ENCODE results near the gene RIT2. TPM values are rescaled to one million over a fixed set of nuclear protein-coding genes. Genes with fewer than 3 reads are reported as not detected.

RIT2 gene
- total RNA-seq, 1 donor from 2014 or later: not detected

DNA sequence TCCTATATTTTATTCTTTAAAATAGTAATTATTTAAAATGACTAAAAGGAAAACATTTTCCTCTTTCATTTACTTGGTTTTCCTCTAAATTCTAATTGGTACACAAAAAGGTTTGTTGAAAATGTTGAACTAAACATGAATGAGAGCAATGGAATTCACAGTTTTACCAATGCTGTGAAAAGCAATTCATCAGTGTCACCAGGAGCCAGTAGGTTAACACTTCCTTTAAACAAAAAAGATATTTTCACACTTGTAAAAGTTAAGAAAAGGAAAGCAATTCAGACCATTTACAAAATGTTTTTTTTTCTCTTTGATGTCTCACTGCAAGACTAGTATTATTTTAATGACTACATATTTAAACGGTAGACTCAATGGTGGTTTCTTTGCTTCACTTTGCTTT, 341.6 kb downstream of the RIT2 start:
- intact Hi-C loops (cut with micrococcal nuclease): no loop called here
- no peak overlapping the region for H3K4me3 Mint-ChIP-seq
- POLR2A ChIA-PET: no interaction called here
- H3K9me3 Mint-ChIP-seq: peaks cover 3% of the 10 kb centered on the region
- no peak overlapping the region for H3K27ac Mint-ChIP-seq
- no peaks in the 10 kb centered on the region for H3K36me3 Mint-ChIP-seq (ENCODE audit: low read depth)
- H3K4me1 Mint-ChIP-seq: no peaks in the 10 kb centered on the region
- no peaks in the 10 kb centered on the region for H3K27me3 Mint-ChIP-seq
- ATAC-seq (ENCODE audit: low read depth) (no peak), DNase-seq (no peak)
- CTCF ChIA-PET: no interaction called here
- TF ChIP-seq, protein P1, sequence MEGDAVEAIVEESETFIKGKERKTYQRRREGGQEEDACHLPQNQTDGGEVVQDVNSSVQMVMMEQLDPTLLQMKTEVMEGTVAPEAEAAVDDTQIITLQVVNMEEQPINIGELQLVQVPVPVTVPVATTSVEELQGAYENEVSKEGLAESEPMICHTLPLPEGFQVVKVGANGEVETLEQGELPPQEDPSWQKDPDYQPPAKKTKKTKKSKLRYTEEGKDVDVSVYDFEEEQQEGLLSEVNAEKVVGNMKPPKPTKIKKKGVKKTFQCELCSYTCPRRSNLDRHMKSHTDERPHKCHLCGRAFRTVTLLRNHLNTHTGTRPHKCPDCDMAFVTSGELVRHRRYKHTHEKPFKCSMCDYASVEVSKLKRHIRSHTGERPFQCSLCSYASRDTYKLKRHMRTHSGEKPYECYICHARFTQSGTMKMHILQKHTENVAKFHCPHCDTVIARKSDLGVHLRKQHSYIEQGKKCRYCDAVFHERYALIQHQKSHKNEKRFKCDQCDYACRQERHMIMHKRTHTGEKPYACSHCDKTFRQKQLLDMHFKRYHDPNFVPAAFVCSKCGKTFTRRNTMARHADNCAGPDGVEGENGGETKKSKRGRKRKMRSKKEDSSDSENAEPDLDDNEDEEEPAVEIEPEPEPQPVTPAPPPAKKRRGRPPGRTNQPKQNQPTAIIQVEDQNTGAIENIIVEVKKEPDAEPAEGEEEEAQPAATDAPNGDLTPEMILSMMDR (IDR thresholded peaks at IDR 0.05): no peak

DNA sequence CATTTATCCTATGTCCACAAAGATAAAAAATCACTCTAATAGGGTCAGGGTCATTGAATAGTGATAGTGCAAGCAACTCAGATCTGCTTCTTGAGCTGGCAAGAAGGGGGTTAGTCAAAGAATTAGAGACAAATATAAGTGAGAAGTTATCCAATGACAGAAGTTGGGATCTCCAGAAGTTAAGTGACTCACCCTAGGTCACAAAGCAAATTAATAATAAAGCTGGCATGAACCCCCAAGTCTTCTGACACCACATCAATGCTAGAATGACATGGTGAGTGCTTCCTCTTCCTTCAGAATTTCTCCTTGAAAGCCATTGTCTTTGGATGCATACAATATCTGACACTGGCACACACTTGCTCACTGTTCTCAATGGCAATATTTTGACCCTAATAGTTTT, 343.5 kb downstream of the RIT2 start:
- Mint-ChIP-seq H3K4me3 (no peak overlapping the region), H3K9me3 (peaks cover 3% of the 10 kb centered on the region), H3K27ac (no peak overlapping the region), H3K27me3 (no peaks in the 10 kb centered on the region), H3K4me1 (no peaks in the 10 kb centered on the region), H3K36me3 (ENCODE audit: low read depth) (no peaks in the 10 kb centered on the region)
- DNase-seq: no peak
- ChIA-PET CTCF (no interaction called here), POLR2A (no interaction called here)
- TF ChIP-seq, protein P1 (IDR thresholded peaks at IDR 0.05): no peak
- intact Hi-C loops (cut with micrococcal nuclease): no loop called here
- ATAC-seq (ENCODE audit: low read depth): no peak

DNA sequence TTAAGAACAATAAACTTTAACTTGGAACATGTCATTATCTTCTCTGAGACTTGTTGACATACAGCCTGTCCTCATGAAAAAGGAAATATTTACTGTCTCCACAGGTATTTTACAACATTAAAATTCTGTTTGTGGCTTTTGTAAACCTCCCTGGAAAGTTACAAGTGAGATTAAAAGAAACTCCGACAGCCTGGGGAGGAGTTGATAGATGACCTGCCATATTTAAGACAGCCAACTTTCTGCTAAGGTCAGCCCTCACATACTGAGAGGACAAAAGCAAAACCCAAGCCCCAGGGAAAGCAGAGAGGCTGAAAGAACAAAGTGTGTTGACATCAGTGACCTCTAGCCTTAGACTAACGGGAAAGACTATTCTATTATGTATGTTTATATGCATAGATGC, 350.2 kb downstream of the RIT2 start:
- POLR2A ChIA-PET: no interaction called here
- intact Hi-C loops (cut with micrococcal nuclease): no loop called here
- Mint-ChIP-seq H3K27me3 (no peaks in the 10 kb centered on the region), H3K27ac (no peak overlapping the region), H3K4me3 (no peak overlapping the region), H3K9me3 (peaks cover 4% of the 10 kb centered on the region), H3K4me1 (no peaks in the 10 kb centered on the region), H3K36me3 (ENCODE audit: low read depth) (no peaks in the 10 kb centered on the region)
- DNase-seq: no peak
- no peak for ATAC-seq (ENCODE audit: low read depth)
- TF ChIP-seq, protein P1 (IDR thresholded peaks at IDR 0.05): no peak
- CTCF ChIA-PET: no interaction called here

DNA sequence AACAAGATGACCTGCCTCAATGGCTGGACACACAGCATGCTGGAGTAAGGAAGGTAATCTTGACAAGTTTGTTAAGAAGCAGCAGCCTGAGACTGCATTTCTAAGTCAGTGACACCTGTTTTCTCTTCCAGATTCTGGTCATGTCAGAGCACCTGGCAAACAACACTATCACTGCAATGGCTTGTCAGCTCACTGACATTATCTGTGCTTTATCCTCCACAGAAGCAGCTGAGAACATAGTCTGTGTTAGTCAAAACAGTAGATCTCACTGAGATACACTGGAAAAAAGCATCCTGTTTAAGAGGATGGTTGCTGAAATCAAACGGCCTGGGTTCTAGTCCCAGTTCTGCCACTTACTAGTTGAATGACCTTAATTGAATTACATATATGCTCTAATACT, 355.2 kb downstream of the RIT2 start:
- Mint-ChIP-seq H3K4me3 (no peak overlapping the region), H3K4me1 (no peaks in the 10 kb centered on the region), H3K27ac (no peak overlapping the region), H3K27me3 (no peaks in the 10 kb centered on the region), H3K36me3 (ENCODE audit: low read depth) (no peaks in the 10 kb centered on the region), H3K9me3 (no peaks in the 10 kb centered on the region)
- TF ChIP-seq, protein P1 (IDR thresholded peaks at IDR 0.05): no peak
- ChIA-PET POLR2A (no interaction called here), CTCF (no interaction called here)
- DNase-seq (no peak), ATAC-seq (ENCODE audit: low read depth) (no peak)
- intact Hi-C loops (cut with micrococcal nuclease): no loop called here

DNA sequence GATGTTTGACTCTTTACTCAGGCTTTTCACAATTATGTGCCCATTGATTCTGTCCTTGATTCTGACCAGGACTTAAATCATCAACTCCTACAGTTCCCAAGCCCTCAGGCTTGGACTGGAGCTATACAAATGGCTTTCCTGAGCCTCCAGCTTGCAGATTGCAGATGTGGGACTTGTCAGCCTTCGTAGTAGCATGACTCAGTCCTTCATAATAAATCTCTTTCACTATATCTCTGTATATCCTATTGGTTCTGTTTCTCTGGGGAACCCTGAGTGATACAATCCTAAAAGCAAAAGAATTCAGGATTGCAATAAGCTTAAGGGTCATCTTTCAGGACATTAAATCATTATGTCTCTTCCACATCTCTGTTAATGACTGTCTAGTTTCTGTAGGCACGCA, 356.6 kb downstream of the RIT2 start:
- ATAC-seq (ENCODE audit: low read depth) (no peak), DNase-seq (no peak)
- TF ChIP-seq, protein P1 (IDR thresholded peaks at IDR 0.05): no peak
- no peaks in the 10 kb centered on the region for H3K9me3 Mint-ChIP-seq
- H3K4me1 Mint-ChIP-seq: no peaks in the 10 kb centered on the region
- no peak overlapping the region for H3K27ac Mint-ChIP-seq
- intact Hi-C loops (cut with micrococcal nuclease): no loop called here
- no peak overlapping the region for H3K4me3 Mint-ChIP-seq
- no peaks in the 10 kb centered on the region for H3K27me3 Mint-ChIP-seq
- ChIA-PET CTCF (no interaction called here), POLR2A (no interaction called here)
- no peaks in the 10 kb centered on the region for H3K36me3 Mint-ChIP-seq (ENCODE audit: low read depth)

Data from activated B cell treated with CpG ODN at 0.5 μM for 24 hours (primary cell).